GM12875 (cell line): ENCODE results near the gene VWA8.
"Not testable (repeated sequence)": the region's sequence is repeated elsewhere in the genome, so short reads cannot be mapped to it uniquely, and the experiment has no call there.

Source experiments
- H3K4me3 ChIP-seq: one replicate; pipeline ENCODE4 v1.5.1; 2011; ENCODE audit warnings: low read depth, low read length, control low read depth
- TF ChIP-seq, protein P1 (sequence below): IDR thresholded peaks from 2 replicates; pipeline ENCODE4 v1.5.1; 2011; ENCODE audit warnings: low read depth, mild to moderate bottlenecking, control low read depth, inconsistent platforms, low read length, moderate library complexity, borderline replicate concordance; ENCODE audit not compliant: insufficient read depth

Gene VWA8

GRCh38 chr13:41954226-41954625 lies 6.7 kb downstream of the VWA8 start:
- TF ChIP-seq, protein P1, sequence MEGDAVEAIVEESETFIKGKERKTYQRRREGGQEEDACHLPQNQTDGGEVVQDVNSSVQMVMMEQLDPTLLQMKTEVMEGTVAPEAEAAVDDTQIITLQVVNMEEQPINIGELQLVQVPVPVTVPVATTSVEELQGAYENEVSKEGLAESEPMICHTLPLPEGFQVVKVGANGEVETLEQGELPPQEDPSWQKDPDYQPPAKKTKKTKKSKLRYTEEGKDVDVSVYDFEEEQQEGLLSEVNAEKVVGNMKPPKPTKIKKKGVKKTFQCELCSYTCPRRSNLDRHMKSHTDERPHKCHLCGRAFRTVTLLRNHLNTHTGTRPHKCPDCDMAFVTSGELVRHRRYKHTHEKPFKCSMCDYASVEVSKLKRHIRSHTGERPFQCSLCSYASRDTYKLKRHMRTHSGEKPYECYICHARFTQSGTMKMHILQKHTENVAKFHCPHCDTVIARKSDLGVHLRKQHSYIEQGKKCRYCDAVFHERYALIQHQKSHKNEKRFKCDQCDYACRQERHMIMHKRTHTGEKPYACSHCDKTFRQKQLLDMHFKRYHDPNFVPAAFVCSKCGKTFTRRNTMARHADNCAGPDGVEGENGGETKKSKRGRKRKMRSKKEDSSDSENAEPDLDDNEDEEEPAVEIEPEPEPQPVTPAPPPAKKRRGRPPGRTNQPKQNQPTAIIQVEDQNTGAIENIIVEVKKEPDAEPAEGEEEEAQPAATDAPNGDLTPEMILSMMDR, result no peak
- no peak overlapping the region for H3K4me3 ChIP-seq

DNA sequence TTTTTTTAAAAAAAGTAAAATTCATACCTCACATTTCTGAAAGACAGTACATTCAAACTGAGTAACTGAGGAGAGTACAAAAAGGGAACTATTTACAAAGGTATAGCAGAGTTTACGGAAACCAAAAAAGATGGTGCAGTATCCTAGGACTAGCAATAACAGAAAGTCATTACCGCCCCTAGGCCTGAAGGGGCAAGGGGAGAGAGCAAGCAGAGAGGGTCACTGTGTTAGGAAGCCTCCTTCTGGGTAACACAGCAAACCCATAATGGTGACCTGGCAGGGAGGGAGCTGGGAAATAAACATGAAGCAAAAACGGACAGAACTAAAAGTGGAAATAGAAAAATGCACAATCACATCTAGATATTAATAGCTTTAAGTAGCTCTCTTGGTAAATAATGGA lies 8.2 kb downstream of the VWA8 start:
- TF ChIP-seq, protein P1, result no peak
- H3K4me3 ChIP-seq, result no peak overlapping the region

GRCh38 chr13:41949104-41949503 lies 11.8 kb downstream of the VWA8 start:
- not testable (repeated sequence) for H3K4me3 ChIP-seq

GRCh38 chr13:41945926-41946325 lies 15.0 kb downstream of the VWA8 start:
- no peak overlapping the region for H3K4me3 ChIP-seq
- TF ChIP-seq, protein P1, result no peak

DNA sequence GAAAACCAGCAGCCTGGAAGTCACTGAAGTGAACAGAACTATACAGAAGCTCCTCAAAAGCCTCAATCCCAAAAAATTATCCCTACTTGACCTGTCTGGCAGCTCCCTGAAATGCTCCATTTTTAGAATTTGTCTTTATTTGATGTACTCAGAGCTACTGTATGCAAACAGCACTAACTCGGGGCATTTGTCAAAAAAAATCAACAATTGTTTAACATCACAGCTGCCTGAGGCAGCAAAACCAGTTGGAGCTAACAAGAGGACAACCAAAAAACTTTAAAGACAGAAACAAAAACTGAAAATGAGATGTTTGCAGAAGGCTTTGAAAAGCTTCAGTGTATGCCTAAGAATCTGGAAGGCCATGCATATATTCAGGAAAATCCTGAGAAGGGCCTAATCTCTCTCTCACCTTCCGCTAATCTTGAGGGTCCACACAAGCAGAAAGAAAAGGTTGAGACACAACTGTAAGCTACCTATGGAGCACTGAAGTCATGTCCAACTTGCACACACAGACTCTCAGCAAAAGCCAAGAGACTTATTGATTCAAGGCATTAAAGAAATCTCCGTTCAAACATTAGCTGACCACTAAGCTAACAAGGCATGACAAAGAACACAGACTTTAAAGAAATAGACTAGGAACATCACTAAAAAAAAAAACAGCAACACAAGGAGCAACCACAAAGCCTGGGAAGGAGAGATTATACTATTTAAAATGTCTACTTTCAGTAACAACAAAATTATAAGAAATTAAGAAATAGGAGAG lies 16.1 kb downstream of the VWA8 start:
- TF ChIP-seq, protein P1, result no peak
- H3K4me3 ChIP-seq, result no peak overlapping the region

DNA sequence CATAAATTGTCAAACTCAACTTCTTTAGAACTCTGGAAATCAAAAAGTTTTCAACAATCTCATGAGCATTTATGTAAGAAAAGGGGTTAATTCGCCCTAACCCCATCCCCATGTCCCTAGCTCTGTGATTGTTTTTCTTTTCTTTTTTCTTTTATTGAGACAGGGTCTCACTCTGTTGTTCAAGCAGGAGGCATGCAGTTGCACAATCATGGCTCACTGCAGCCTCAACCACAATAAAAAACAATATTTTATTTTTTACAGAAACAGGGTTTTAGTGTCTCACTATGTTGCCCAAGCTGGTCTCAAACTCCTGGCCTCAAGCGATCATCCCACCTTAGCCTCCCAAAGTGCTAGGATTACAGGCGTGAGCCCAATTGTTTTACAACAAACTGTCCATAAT lies 16.7 kb downstream of the VWA8 start:
- TF ChIP-seq, protein P1, result no peak

GRCh38 chr13:41942462-41943094 lies 18.3 kb downstream of the VWA8 start:
- H3K4me3 ChIP-seq, result no peak overlapping the region
- TF ChIP-seq, protein P1, result peak; percentile 25; the same call in 1 of the 2 replicates

More for the DNA sequence above, 16.7 kb downstream of the VWA8 start:
- H3K4me3 ChIP-seq, result no peak overlapping the region
